Endodermal cell (in vitro differentiated cells): Measurements from ENCODE around the gene HAAO. TPM values are rescaled to one million over a fixed set of nuclear protein-coding genes. Genes with fewer than 3 reads are reported as not detected.

Experiments
- DNase-seq: peaks from one replicate; pipeline ENCODE4 v3.0.0-alpha.2; 2017
- H3K27ac ChIP-seq: 2 replicates; pipeline ENCODE4 v1.5.1; 2013; ENCODE audit warnings: mild to moderate bottlenecking, low read depth, low read length, moderate library complexity
- H3K27me3 ChIP-seq: 2 replicates; pipeline ENCODE4 v1.6.1; 2013; ENCODE audit warnings: mild to moderate bottlenecking, low read length, moderate library complexity; ENCODE audit not compliant: insufficient read depth, control insufficient read depth, poor library complexity, severe bottlenecking
- H3K36me3 ChIP-seq: 2 replicates; pipeline ENCODE4 v1.7.0; 2013; ENCODE audit warnings: mild to moderate bottlenecking, low read length, moderate library complexity; ENCODE audit not compliant: control insufficient read depth, insufficient read depth
- H3K4me1 ChIP-seq: one replicate; pipeline ENCODE4 v1.7.0; 2013; ENCODE audit warnings: low read length; ENCODE audit not compliant: control insufficient read depth, insufficient read depth
- H3K4me3 ChIP-seq: 2 replicates; pipeline ENCODE4 v1.5.1; 2013; ENCODE audit warnings: mild to moderate bottlenecking, low read length, moderate library complexity
- H3K9ac ChIP-seq: 2 replicates; pipeline ENCODE4 v1.6.1; 2013; ENCODE audit warnings: mild to moderate bottlenecking, low read length, moderate library complexity; ENCODE audit not compliant: poor library complexity, severe bottlenecking; ENCODE audit errors: extremely low read depth
- H3K9me3 ChIP-seq: 2 replicates; pipeline ENCODE4 v1.6.1; 2013; ENCODE audit warnings: mild to moderate bottlenecking, low read length, moderate library complexity; ENCODE audit not compliant: control insufficient read depth
- H3K27ac Mint-ChIP-seq: 2 replicates; pipeline ENCODE4 v1.8.0; 2020; ENCODE audit warnings: mixed read lengths
- H3K27me3 Mint-ChIP-seq: 2 replicates; pipeline ENCODE4 v1.8.0; 2021; ENCODE audit warnings: mild to moderate bottlenecking, mixed read lengths; ENCODE audit not compliant: insufficient read depth
- H3K36me3 Mint-ChIP-seq: 2 replicates; pipeline ENCODE4 v1.8.0; 2020; ENCODE audit warnings: low read depth, mixed read lengths
- H3K4me1 Mint-ChIP-seq: 2 replicates; pipeline ENCODE4 v1.8.0; 2020; ENCODE audit warnings: mixed read lengths
- H3K4me3 Mint-ChIP-seq: 2 replicates; pipeline ENCODE4 v1.8.0; 2020; ENCODE audit warnings: mild to moderate bottlenecking, moderate library complexity, mixed read lengths
- H3K9me3 Mint-ChIP-seq: 2 replicates; pipeline ENCODE4 v1.8.0; 2020; ENCODE audit warnings: mild to moderate bottlenecking, mixed read lengths
- WGBS, 2 experiments: methylation state at CpG; one replicate each; pipeline versions ENCODE4 v1.1.5 to v1.1.7; 2013; ENCODE audit warnings: missing lambda C conversion rate in 2 of 2, mixed read lengths in 1 of 2; ENCODE audit not compliant: insufficient coverage in 1 of 2, insufficient read length in 1 of 2; 5-methylcytosine and 5-hydroxymethylcytosine counted together
- total RNA-seq, 2 donors: library from RNA; stranded (reverse); fragmentation: NEBNext Ultra II Directional in 1 of 2; extraction: Animal tissue kit (Norgen Biotek cat#: 25700) in 1 of 2; gene quantifications; 2 replicates in 1 of 2; 3 replicates in 1 of 2; pipeline ENCODE4 v1.2.1, GENCODE V29; 2021
- TF ChIP-seq, protein P1 (sequence below): fragments of 200-600 bp; sonication (generic); conservative IDR thresholded peaks from 2 replicates; pipeline ENCODE4 v1.5.0; 2021; ENCODE audit warnings: antibody characterized with exemption, mild to moderate bottlenecking

Gene HAAO
- total RNA-seq, 2 donors from 2014 or later, result 13.4 to 24.2 TPM

DNA sequence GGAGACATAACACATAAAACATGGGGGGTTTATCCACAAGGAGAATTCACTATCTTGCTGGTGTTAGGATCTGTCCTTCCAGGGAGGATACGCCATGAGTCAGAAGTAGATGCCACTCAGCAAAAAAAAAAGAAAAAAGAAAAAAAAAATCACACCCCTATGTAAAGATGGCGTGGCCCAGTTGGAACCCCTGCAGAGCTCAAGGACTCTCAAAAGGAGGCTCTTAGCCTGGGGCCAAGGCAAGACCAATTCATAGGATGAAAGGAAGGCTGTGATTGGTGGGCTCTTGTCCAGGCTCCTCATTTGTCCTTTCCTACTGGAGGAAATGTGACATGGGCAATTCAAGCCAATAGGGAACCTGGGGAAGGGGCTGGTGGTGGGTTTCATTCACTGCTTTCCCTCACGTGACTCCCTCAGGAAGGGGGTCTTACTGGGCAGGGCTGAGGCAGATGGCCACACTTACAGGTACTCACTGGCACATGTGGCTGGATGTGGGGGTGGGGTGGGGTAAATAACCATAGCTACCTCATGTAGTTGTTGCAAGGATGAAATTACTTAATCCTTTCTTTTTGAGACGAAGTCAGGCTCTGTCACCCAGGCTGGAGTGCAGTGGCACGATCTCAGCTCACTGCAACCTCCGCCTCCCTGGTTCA, 38.7 kb upstream of the HAAO start:
- Mint-ChIP-seq H3K4me1 (peaks cover 3% of the 10 kb centered on the region), H3K4me3 (no peak overlapping the region), H3K36me3 (no peaks in the 10 kb centered on the region), H3K27ac (no peak overlapping the region), H3K9me3 (peaks cover 2% of the 10 kb centered on the region), H3K27me3 (peaks cover 14% of the 10 kb centered on the region)
- Histone ChIP-seq H3K36me3 (no peaks in the 10 kb centered on the region), H3K9me3 (no peaks in the 10 kb centered on the region), H3K4me3 (no peak overlapping the region), H3K27me3 (no peaks in the 10 kb centered on the region), H3K4me1 (no peaks in the 10 kb centered on the region), H3K27ac (no peak overlapping the region), H3K9ac (no peak overlapping the region)
- no peak for DNase-seq
- TF ChIP-seq, protein P1, sequence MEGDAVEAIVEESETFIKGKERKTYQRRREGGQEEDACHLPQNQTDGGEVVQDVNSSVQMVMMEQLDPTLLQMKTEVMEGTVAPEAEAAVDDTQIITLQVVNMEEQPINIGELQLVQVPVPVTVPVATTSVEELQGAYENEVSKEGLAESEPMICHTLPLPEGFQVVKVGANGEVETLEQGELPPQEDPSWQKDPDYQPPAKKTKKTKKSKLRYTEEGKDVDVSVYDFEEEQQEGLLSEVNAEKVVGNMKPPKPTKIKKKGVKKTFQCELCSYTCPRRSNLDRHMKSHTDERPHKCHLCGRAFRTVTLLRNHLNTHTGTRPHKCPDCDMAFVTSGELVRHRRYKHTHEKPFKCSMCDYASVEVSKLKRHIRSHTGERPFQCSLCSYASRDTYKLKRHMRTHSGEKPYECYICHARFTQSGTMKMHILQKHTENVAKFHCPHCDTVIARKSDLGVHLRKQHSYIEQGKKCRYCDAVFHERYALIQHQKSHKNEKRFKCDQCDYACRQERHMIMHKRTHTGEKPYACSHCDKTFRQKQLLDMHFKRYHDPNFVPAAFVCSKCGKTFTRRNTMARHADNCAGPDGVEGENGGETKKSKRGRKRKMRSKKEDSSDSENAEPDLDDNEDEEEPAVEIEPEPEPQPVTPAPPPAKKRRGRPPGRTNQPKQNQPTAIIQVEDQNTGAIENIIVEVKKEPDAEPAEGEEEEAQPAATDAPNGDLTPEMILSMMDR, result no peak
- 91 to 100% methylated on average over 4 to 6 of the region's 6 CpGs for WGBS, 2 experiments

DNA sequence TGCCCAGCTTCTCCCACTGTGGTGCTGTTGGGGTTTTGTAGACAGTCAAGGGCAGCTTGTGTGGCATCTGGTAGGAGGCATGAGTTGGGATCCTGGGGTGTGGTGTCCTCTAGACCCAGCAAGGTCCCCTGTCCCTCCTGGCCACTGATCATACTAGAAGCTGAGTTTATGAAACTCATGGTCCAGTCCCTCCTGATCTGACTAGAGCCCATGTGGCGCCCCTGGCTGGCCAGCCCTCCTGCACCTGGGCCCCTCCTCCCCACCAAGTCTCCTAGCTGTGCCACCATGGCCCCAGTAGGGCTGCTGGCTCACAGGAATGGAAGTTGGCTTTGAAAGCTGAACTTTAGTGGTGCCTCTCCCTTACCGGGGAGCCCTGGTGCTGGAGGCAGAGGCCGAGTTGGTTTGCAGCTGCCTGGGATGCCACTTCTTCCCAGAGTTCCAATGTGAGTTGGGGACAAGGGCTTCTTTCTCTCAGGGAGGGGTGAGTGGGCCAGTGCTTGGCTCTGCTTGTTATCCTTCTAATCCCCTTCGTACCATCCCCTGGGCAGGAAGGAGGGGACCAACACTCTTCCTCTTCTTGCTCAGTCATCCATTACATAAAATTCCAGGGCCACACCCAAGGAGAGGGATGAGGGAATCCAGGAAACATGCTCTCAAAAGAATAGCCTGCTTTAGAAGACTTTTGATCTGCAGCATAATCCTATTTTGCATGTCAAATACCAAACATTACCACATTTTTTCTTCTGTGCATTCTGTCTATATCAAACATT, 37.5 kb upstream of the HAAO start:
- Mint-ChIP-seq H3K36me3 (no peaks in the 10 kb centered on the region), H3K27ac (no peak overlapping the region), H3K9me3 (no peaks in the 10 kb centered on the region), H3K4me1 (peaks cover 3% of the 10 kb centered on the region), H3K4me3 (no peak overlapping the region), H3K27me3 (peaks cover 14% of the 10 kb centered on the region)
- no peak for DNase-seq
- H3K27me3 ChIP-seq, result no peaks in the 10 kb centered on the region
- no peaks in the 10 kb centered on the region for H3K4me1 ChIP-seq
- no peak overlapping the region for H3K9ac ChIP-seq
- H3K27ac ChIP-seq, result no peak overlapping the region
- H3K9me3 ChIP-seq, result no peaks in the 10 kb centered on the region
- TF ChIP-seq, protein P1, result no peak
- H3K4me3 ChIP-seq, result no peak overlapping the region
- H3K36me3 ChIP-seq, result no peaks in the 10 kb centered on the region
- 81% methylated on average over 4 of the region's 4 CpGs; no CpG with 5 or more reads in 1 of the 2 experiments for WGBS, 2 experiments

DNA sequence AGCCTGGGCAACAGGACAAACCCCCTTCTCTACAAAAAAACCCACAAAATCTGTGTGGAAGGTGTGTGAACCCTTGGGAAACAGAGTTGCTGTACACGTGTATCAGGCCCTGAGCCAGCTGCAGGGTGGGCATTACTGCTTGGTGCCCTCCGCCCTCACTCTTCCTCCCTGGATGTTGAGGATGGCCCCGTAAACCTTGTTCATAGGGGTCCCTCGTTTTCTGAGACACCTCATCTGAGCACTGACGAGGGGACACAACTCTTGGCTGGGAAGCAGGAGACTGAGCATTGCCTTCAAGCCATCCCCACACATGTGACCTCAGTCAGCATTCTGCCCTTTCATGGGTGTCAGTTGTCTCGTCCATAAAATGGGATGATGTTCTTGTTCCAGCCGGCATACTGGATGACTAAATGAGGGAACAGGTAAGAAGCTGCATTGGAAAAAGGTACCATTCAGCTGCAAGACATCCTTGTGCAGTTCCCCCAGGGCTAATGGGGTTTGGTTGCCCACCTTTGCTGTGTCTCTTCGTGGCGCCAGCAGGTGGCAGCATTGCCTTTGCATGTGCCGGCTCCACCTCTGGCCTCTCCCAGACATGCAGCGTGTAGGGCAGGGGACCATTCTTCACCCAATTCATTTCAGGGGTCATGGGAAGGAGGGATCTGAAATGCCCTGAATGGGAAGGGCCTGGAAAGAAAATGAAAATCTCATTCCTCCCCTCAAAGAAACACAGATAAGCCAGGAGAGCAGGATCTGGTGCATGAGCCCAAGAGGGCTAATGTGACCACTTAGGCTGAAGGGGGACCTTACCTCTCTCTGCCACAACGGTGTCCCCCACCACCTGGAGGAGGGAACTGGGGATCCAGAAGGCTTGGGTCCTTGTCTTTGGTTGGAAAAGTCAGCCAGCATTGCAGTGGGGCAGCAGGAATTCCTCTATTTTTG, 36.4 kb upstream of the HAAO start:
- Histone ChIP-seq H3K4me1 (no peaks in the 10 kb centered on the region), H3K36me3 (no peaks in the 10 kb centered on the region), H3K9me3 (no peaks in the 10 kb centered on the region), H3K27ac (no peak overlapping the region), H3K27me3 (no peaks in the 10 kb centered on the region), H3K9ac (no peak overlapping the region), H3K4me3 (no peak overlapping the region)
- peaks cover 14% of the 10 kb centered on the region for H3K27me3 Mint-ChIP-seq
- no peak overlapping the region for H3K4me3 Mint-ChIP-seq
- no peaks in the 10 kb centered on the region for H3K36me3 Mint-ChIP-seq
- DNase-seq, result peak; percentile 91
- 38% methylated on average over 9 to 12 of the region's 12 CpGs for WGBS, 2 experiments
- no peak overlapping the region for H3K27ac Mint-ChIP-seq
- TF ChIP-seq, protein P1, result peak; percentile 96
- H3K4me1 Mint-ChIP-seq, result peaks cover 3% of the 10 kb centered on the region
- H3K9me3 Mint-ChIP-seq, result no peaks in the 10 kb centered on the region
